ENCODE measurements around the gene EYA4. TPM values are rescaled to one million over a fixed set of nuclear protein-coding genes. Genes with fewer than 3 reads are reported as not detected.

The EYA4 gene
- total RNA-seq, 1 experiment from 2014 or later, result 0.24 TPM

- TF ChIP-seq USF1 (CRISPR knock-in tag; IDR thresholded peaks at IDR 0.05) (no peak), CREB1 (CRISPR knock-in tag; IDR thresholded peaks at IDR 0.05) (no peak), ZNF317 (CRISPR knock-in tag; IDR thresholded peaks at IDR 0.05; ENCODE audit: borderline replicate concordance, low read depth) (no peak), ZNF512 (CRISPR knock-in tag; IDR thresholded peaks at IDR 0.05; ENCODE audit: borderline replicate concordance) (no peak), IRF1 (CRISPR knock-in tag; IDR thresholded peaks at IDR 0.05) (no peak), E2F5 (CRISPR knock-in tag; IDR thresholded peaks at IDR 0.05) (no peak), JAZF1 (CRISPR knock-in tag; IDR thresholded peaks at IDR 0.05) (no peak), GRHL2 (CRISPR knock-in tag; IDR thresholded peaks at IDR 0.05; ENCODE audit: insufficient replicate concordance, severe bottlenecking) (no peak), RORB (CRISPR knock-in tag; IDR thresholded peaks at IDR 0.05) (no peak), ZNF281 (CRISPR knock-in tag; IDR thresholded peaks at IDR 0.05) (no peak), USF2 (CRISPR knock-in tag; IDR thresholded peaks at IDR 0.05) (no peak)
Observed at GRCh38 chr6:133274813-133275212, 33.7 kb downstream of the EYA4 start (continued).

- no peaks in the 10 kb centered on the region for H3K4me1 Mint-ChIP-seq
- H3K9me3 Mint-ChIP-seq, result peaks cover 4% of the 10 kb centered on the region; the same call in 1 of the 2 replicates
- DNase-seq (ENCODE audit: low spot score) (no peak), ATAC-seq (no peak)
- no peak overlapping the region for H3K27ac Mint-ChIP-seq
- no peaks in the 10 kb centered on the region for H3K36me3 Mint-ChIP-seq
- POLR2A ChIA-PET, result no interaction called here
- no peaks in the 10 kb centered on the region; the same call in 1 of the 2 replicates for H3K27me3 Mint-ChIP-seq (ENCODE audit: low read depth)
- H3K4me3 Mint-ChIP-seq, result no peak overlapping the region
- CTCF ChIA-PET, result no interaction called here
- no peak for TF ChIP-seq HMGXB4 (CRISPR knock-in tag; IDR thresholded peaks at IDR 0.05)
- no peak for TF ChIP-seq RORB (CRISPR knock-in tag; IDR thresholded peaks at IDR 0.05)
- no peak for TF ChIP-seq MXD4 (CRISPR knock-in tag; IDR thresholded peaks at IDR 0.05; ENCODE audit: borderline replicate concordance)
- TF ChIP-seq ZNF532 (CRISPR knock-in tag; IDR thresholded peaks at IDR 0.05; ENCODE audit: borderline replicate concordance), result no peak
- no peak for TF ChIP-seq SOX15 (CRISPR knock-in tag; IDR thresholded peaks at IDR 0.05)
- no peak for TF ChIP-seq ELF4 (CRISPR knock-in tag; IDR thresholded peaks at IDR 0.05; ENCODE audit: low read depth)
- no peak for TF ChIP-seq ETV6 (CRISPR knock-in tag; IDR thresholded peaks at IDR 0.05)
- TF ChIP-seq E2F4 (CRISPR knock-in tag; IDR thresholded peaks at IDR 0.05; ENCODE audit: borderline replicate concordance, low read depth), result no peak
- TF ChIP-seq ZNF263 (CRISPR knock-in tag; IDR thresholded peaks at IDR 0.05; ENCODE audit: low read depth), result no peak
Observed at GRCh38 chr6:133275213-133275612, 34.1 kb downstream of the EYA4 start.
